SU-DHL-6 (cell line): Measurements from ENCODE around the gene BCORL1.

Experiments
- H2AFZ ChIP-seq: fragments of 200-600 bp; sonication (generic); 2 replicates; pipeline ENCODE4 v1.6.1; 2014; ENCODE audit warnings: low read depth, mild to moderate bottlenecking, moderate library complexity, mixed read lengths, antibody characterized with exemption, low read length; ENCODE audit not compliant: severe bottlenecking
- H3F3A ChIP-seq: fragments of 200-600 bp; shearing (Covaris generic); 2 replicates; pipeline ENCODE4 v1.6.0; 2016; ENCODE audit warnings: antibody characterized with exemption, mild to moderate bottlenecking; ENCODE audit not compliant: insufficient read depth
- H3K27ac ChIP-seq: fragments of 200-600 bp; sonication (generic); 2 replicates; pipeline ENCODE4 v1.5.1; 2016; ENCODE audit warnings: low read depth, mild to moderate bottlenecking, low read length, moderate library complexity, mixed read lengths
- H3K27me3 ChIP-seq: fragments of 200-600 bp; sonication (generic), shearing (Covaris generic); 2 replicates; pipeline ENCODE4 v1.6.0; 2014; ENCODE audit warnings: mild to moderate bottlenecking, low read length
- H3K36me3 ChIP-seq: fragments of 200-600 bp; sonication (generic); 2 replicates; pipeline ENCODE4 v1.6.1; 2014; ENCODE audit warnings: mild to moderate bottlenecking, low read length, mixed read lengths
- H3K4me2 ChIP-seq: fragments of 300-600, 200-600 bp; shearing (Covaris generic), sonication (generic); 2 replicates; pipeline ENCODE4 v1.6.0; 2014; ENCODE audit warnings: low read length, low read depth, mild to moderate bottlenecking; ENCODE audit not compliant: poor library complexity, severe bottlenecking
- H3K4me3 ChIP-seq: fragments of 200-600 bp; sonication (generic); 2 replicates; pipeline ENCODE4 v1.5.1; 2014; ENCODE audit warnings: antibody characterized with exemption, low read length, mild to moderate bottlenecking, mixed read lengths; ENCODE audit not compliant: insufficient read depth, poor library complexity, severe bottlenecking
- H3K79me2 ChIP-seq: fragments of 200-600 bp; sonication (generic); 2 replicates; pipeline ENCODE4 v1.6.1; 2014; ENCODE audit warnings: mild to moderate bottlenecking, low read length, moderate library complexity; ENCODE audit not compliant: insufficient read depth
- H3K9ac ChIP-seq: fragments of 200-600 bp; sonication (generic); 2 replicates; pipeline ENCODE4 v1.7.0; 2014; ENCODE audit warnings: mild to moderate bottlenecking, low read length
- H3K9me2 ChIP-seq: fragments of 200-600 bp; sonication (generic); replicated peaks from 2 replicates; pipeline ENCODE4 v1.6.1; 2014; ENCODE audit warnings: low read length; ENCODE audit not compliant: insufficient read depth
- H3K9me3 ChIP-seq: fragments of 200-600 bp; sonication (generic); 2 replicates; pipeline ENCODE4 v1.6.1; 2014; ENCODE audit warnings: low read length, mixed read lengths; ENCODE audit not compliant: insufficient read depth
- H4K20me1 ChIP-seq: fragments of 200-600 bp; sonication (generic); 2 replicates; pipeline ENCODE4 v1.6.1; 2014; ENCODE audit warnings: low read depth, mild to moderate bottlenecking, antibody characterized with exemption, low read length, moderate library complexity, mixed read lengths
- EZH2phosphoT487 ChIP-seq: fragments of 200-600 bp; sonication (generic), shearing (Covaris generic); conservative IDR thresholded peaks from 2 replicates; pipeline ENCODE4 v1.6.1; 2018; ENCODE audit warnings: mild to moderate bottlenecking, antibody characterized with exemption, low read length, moderate library complexity, mixed read lengths
- TF ChIP-seq, protein P1 (sequence below): fragments of 200-600 bp; sonication (generic); IDR thresholded peaks from one replicate; pipeline ENCODE4 v1.5.1; 2017; ENCODE audit warnings: antibody characterized with exemption, mild to moderate bottlenecking, low read length, moderate library complexity; ENCODE audit not compliant: insufficient read depth, poor library complexity, severe bottlenecking

The BCORL1 gene

DNA sequence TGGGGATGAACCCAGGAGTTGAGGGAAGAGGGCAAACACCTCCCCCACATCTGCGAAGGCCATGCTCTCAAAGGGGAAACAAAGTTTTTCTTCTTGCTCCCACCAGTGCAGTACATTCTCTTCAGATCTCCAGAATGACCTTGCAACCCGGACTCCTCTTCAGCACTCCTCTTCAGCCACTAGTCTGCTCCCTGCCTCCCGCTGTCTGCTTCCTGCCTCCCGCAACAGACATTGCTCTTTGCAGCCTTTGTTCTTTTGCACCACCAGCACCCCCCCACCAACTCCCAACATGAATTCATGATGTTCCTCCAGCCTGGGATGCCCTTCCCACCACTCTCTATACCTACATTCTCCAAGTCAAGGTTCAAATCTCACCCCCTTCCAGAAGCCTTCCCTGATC, 44.4 kb upstream of the BCORL1 start:
- Histone ChIP-seq H2AFZ (no peak overlapping the region), H3K4me3 (no peak overlapping the region), H3K9me2 (no peaks in the 10 kb centered on the region), H4K20me1 (no peaks in the 10 kb centered on the region), H3K9ac (no peak overlapping the region), H3K79me2 (no peaks in the 10 kb centered on the region), H3K36me3 (no peaks in the 10 kb centered on the region), H3K27ac (no peak overlapping the region), H3K9me3 (no peaks in the 10 kb centered on the region), H3K27me3 (no peaks in the 10 kb centered on the region), H3F3A (no peaks in the 10 kb centered on the region), H3K4me2 (no peak overlapping the region)
- TF ChIP-seq, protein P1, sequence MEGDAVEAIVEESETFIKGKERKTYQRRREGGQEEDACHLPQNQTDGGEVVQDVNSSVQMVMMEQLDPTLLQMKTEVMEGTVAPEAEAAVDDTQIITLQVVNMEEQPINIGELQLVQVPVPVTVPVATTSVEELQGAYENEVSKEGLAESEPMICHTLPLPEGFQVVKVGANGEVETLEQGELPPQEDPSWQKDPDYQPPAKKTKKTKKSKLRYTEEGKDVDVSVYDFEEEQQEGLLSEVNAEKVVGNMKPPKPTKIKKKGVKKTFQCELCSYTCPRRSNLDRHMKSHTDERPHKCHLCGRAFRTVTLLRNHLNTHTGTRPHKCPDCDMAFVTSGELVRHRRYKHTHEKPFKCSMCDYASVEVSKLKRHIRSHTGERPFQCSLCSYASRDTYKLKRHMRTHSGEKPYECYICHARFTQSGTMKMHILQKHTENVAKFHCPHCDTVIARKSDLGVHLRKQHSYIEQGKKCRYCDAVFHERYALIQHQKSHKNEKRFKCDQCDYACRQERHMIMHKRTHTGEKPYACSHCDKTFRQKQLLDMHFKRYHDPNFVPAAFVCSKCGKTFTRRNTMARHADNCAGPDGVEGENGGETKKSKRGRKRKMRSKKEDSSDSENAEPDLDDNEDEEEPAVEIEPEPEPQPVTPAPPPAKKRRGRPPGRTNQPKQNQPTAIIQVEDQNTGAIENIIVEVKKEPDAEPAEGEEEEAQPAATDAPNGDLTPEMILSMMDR: no peak
- TF ChIP-seq EZH2phosphoT487: no peak

DNA sequence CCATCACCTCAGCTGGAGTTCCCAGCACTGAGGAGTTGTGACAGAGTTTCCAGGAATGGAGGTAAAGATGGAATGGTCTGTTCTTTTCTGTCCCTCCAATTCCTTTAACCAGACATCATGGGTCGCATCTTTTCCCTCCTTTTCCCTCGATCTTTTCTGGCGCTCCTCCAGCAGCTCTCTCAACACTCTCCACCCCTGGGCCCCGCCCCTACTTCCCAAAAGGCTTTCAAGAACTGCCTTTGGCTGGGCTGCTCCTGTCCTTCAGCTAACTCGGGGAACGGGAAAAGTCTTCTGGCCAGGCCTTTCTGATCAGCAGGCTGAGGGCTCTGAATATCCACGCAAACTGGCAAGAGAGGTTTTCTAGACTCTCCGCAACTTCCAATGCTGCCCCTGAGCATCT, 42.4 kb upstream of the BCORL1 start:
- Histone ChIP-seq H3K9ac (no peak overlapping the region), H3K9me3 (no peaks in the 10 kb centered on the region), H2AFZ (no peak overlapping the region), H3K4me2 (no peak overlapping the region), H3K27me3 (no peaks in the 10 kb centered on the region), H3F3A (no peaks in the 10 kb centered on the region), H3K36me3 (no peaks in the 10 kb centered on the region), H3K79me2 (no peaks in the 10 kb centered on the region), H3K27ac (no peak overlapping the region), H3K9me2 (no peaks in the 10 kb centered on the region), H4K20me1 (no peaks in the 10 kb centered on the region), H3K4me3 (no peak overlapping the region)
- TF ChIP-seq, protein P1: no peak
- TF ChIP-seq EZH2phosphoT487: no peak

DNA sequence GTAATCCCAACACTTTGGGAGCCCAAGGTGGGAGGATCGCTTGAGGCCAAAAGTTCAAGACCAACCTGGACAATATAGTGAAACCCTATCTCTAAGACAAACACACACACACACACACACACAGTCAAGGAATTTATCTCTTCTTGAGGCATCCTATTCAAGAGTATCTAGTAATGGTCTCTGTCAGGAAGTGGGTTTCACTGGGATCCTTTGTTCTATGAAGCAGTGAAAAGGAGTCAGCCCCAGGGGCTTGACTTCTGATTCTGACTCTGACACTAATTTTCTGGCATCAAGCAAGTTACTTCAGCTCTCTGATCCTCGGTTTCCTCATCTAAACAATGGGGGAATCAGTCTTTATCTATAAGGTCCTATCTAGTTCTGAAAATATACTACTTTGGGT, 41.7 kb upstream of the BCORL1 start:
- Histone ChIP-seq H2AFZ (no peak overlapping the region), H3F3A (no peaks in the 10 kb centered on the region), H3K79me2 (no peaks in the 10 kb centered on the region), H3K9me3 (no peaks in the 10 kb centered on the region), H4K20me1 (no peaks in the 10 kb centered on the region), H3K4me2 (no peak overlapping the region), H3K9me2 (no peaks in the 10 kb centered on the region), H3K27ac (no peak overlapping the region), H3K27me3 (no peaks in the 10 kb centered on the region), H3K36me3 (no peaks in the 10 kb centered on the region), H3K9ac (no peak overlapping the region), H3K4me3 (no peak overlapping the region)
- no peak for TF ChIP-seq EZH2phosphoT487
- TF ChIP-seq, protein P1: no peak

DNA sequence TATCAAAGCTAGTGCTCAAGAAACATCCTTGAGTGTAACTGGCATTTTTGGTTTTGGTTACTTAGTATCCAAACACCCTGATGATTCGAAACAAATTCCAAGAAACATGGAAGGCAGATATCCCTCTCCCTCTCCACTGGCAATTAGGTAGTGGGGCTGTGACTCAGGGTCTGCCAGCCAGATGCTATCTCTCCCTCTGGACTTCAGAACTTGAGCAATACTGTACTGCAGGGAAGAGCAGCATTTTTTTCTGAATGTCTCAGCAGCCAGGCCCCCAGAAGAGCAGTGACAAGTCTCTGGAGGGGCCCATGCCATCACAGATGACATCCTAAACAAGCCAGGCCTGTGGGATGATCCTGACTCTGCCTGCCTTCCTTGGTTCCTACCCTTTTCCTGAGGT, 37.3 kb upstream of the BCORL1 start:
- no peak overlapping the region for H3K9ac ChIP-seq
- no peaks in the 10 kb centered on the region for H4K20me1 ChIP-seq
- no peak overlapping the region for H3K27ac ChIP-seq
- H3K27me3 ChIP-seq: no peaks in the 10 kb centered on the region
- H3K36me3 ChIP-seq: no peaks in the 10 kb centered on the region
- H3K9me2 ChIP-seq: no peaks in the 10 kb centered on the region
- H3F3A ChIP-seq: no peaks in the 10 kb centered on the region
- no peak overlapping the region for H2AFZ ChIP-seq
- no peaks in the 10 kb centered on the region for H3K9me3 ChIP-seq
- H3K79me2 ChIP-seq: no peaks in the 10 kb centered on the region
- no peak for TF ChIP-seq EZH2phosphoT487
- TF ChIP-seq, protein P1: no peak
- no peak overlapping the region for H3K4me2 ChIP-seq
- no peak overlapping the region for H3K4me3 ChIP-seq
